HepG2 (cell line): ENCODE data around the gene SLC12A9. TPM values are rescaled to one million over a fixed set of nuclear protein-coding genes. Genes with fewer than 3 reads are reported as not detected.

ENCODE experiments used
- AHR ChIP-seq: IDR thresholded peaks from 2 replicates; pipeline ENCODE4 v1.6.1; 2018; ENCODE audit warnings: missing genetic modification reagents, missing compliant biosample characterization
- ATF1 ChIP-seq: IDR thresholded peaks from 2 replicates; pipeline ENCODE4 v1.6.1; 2016; ENCODE audit warnings: mild to moderate bottlenecking, control low read depth
- ATF4 ChIP-seq, 2 experiments: fragments of 450-650 bp in 1 of 2; sonication (generic) in 1 of 2; formaldehyde crosslinking; IDR thresholded peaks; 2 replicates each; pipeline versions ENCODE4 v1.5.0 to v1.8.0; 2020 to 2022; ENCODE audit warnings: mild to moderate bottlenecking in 1 of 2, missing genetic modification reagents in 1 of 2
- BHLHE40 ChIP-seq: IDR thresholded peaks from 2 replicates; pipeline ENCODE4 v1.6.1; 2011; ENCODE audit warnings: low read length, improper control_type of control experiment
- EHMT2 ChIP-seq: fragments of 200-600 bp; sonication (generic); IDR thresholded peaks from 2 replicates; pipeline ENCODE4 v1.7.0; 2017; ENCODE audit warnings: antibody characterized with exemption, low read depth, low read length, borderline replicate concordance
- IKZF1 ChIP-seq: fragments of 450-650 bp; IDR thresholded peaks from 2 replicates; pipeline ENCODE4 v1.7.1; 2016
- MEF2D ChIP-seq: sonication (generic); formaldehyde crosslinking; IDR thresholded peaks from 2 replicates; pipeline ENCODE4 v1.5.1; 2020; ENCODE audit warnings: mild to moderate bottlenecking, missing genetic modification reagents
- MLXIP ChIP-seq: sonication (generic); formaldehyde crosslinking; IDR thresholded peaks from 2 replicates; pipeline ENCODE4 v1.9.0; 2021; ENCODE audit warnings: missing genetic modification reagents, borderline replicate concordance
- MNT ChIP-seq: fragments of 450-650 bp; IDR thresholded peaks from 2 replicates; pipeline ENCODE4 v1.6.1; 2016
- RBAK ChIP-seq: sonication (generic); formaldehyde crosslinking; IDR thresholded peaks from 2 replicates; pipeline ENCODE4 v1.5.1; 2020; ENCODE audit warnings: mild to moderate bottlenecking, missing genetic modification reagents
- REXO4 ChIP-seq: sonication (generic); formaldehyde crosslinking; IDR thresholded peaks from 2 replicates; pipeline ENCODE4 v1.8.0; 2022; ENCODE audit warnings: missing genetic modification reagents, mild to moderate bottlenecking, borderline replicate concordance
- SIN3B ChIP-seq: fragments of 150-350 bp; IDR thresholded peaks from 2 replicates; pipeline ENCODE4 v1.6.1; 2014; ENCODE audit warnings: low read length
- YY1 ChIP-seq: IDR thresholded peaks from 2 replicates; pipeline ENCODE4 v1.6.1; 2011; ENCODE audit warnings: low read length, low read depth, moderate library complexity, mild to moderate bottlenecking; ENCODE audit not compliant: insufficient read depth, insufficient replicate concordance
- ZBTB42 ChIP-seq: sonication (generic); formaldehyde crosslinking; IDR thresholded peaks from 2 replicates; pipeline ENCODE4 v1.5.0; 2020; ENCODE audit warnings: mild to moderate bottlenecking, missing genetic modification reagents
- ZFP36 ChIP-seq: fragments of 150-350 bp; IDR thresholded peaks from 2 replicates; pipeline ENCODE4 v1.6.1; 2018; ENCODE audit warnings: borderline replicate concordance, low read length, low read depth; ENCODE audit not compliant: partially characterized antibody
- ZGPAT ChIP-seq: IDR thresholded peaks from 2 replicates; pipeline ENCODE4 v1.6.1; 2016; ENCODE audit warnings: mild to moderate bottlenecking
- ZMAT3 ChIP-seq: sonication (generic); formaldehyde crosslinking; conservative IDR thresholded peaks from 2 replicates; pipeline ENCODE4 v1.7.0; 2021; ENCODE audit warnings: missing genetic modification reagents
- ZNF207 ChIP-seq: fragments of 450-650 bp; IDR thresholded peaks from 2 replicates; pipeline ENCODE4 v1.6.1; 2016; ENCODE audit warnings: antibody characterized with exemption, borderline replicate concordance
- polyA plus RNA-seq, 8 experiments: library from polyadenylated mRNA; depleted of rRNA in 3 of 8; stranded (reverse) in 7 of 8; unstranded in 1 of 8; fragments of >200 nt; fragmentation: Illumina TruSeq in 4 of 8; extraction: Trizol in 4 of 8; gene quantifications; 2 replicates each; pipeline versions ENCODE4 v1.2.1 to v1.2.3, GENCODE V29; 2011 to 2016; ENCODE audit warnings: low read depth in 4 of 8, missing spikeins in 1 of 8, mixed read lengths in 1 of 8; ENCODE audit not compliant: insufficient read depth in 1 of 8
- total RNA-seq, 5 experiments: library from RNA; depleted of rRNA; stranded (reverse); fragments of >200 nt; fragmentation: Illumina TruSeq; extraction: Trizol; gene quantifications; 2 replicates each; pipeline ENCODE4 v1.2.3, GENCODE V29; 2016; ENCODE audit warnings: low read depth in 1 of 5
- TF ChIP-seq, protein P1 (sequence below): IDR thresholded peaks from 2 replicates; pipeline ENCODE4 v1.6.1; 2012; ENCODE audit warnings: inconsistent platforms
- TF ChIP-seq, protein P2 (sequence below): sonication (generic); formaldehyde crosslinking; IDR thresholded peaks from 2 replicates; pipeline ENCODE4 v1.8.1; 2022; ENCODE audit warnings: low read depth, mild to moderate bottlenecking, missing genetic modification reagents

Gene SLC12A9
- total and polyA plus RNA-seq, 2 of the 13 experiments (the other 11 are each of a cell fraction or from before 2014, with no cell fraction given) = 8.7 to 16.6 TPM

- TF ChIP-seq YY1 = peak; percentile 87
- peak; percentile 51 for TF ChIP-seq SIN3B
- no peak for TF ChIP-seq RBAK (CRISPR knock-in tag)
- TF ChIP-seq, protein P1, sequence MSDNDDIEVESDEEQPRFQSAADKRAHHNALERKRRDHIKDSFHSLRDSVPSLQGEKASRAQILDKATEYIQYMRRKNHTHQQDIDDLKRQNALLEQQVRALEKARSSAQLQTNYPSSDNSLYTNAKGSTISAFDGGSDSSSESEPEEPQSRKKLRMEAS = peak; percentile 91
- TF ChIP-seq AHR (CRISPR knock-in tag) = no peak
- peak; percentile 73; the same call in 1 of the 2 replicates for TF ChIP-seq ZMAT3 (CRISPR knock-in tag)
- TF ChIP-seq ZGPAT (CRISPR knock-in tag) = peak; percentile 84
- no peak for TF ChIP-seq EHMT2
- TF ChIP-seq ZBTB42 (CRISPR knock-in tag) = no peak
- TF ChIP-seq REXO4 (CRISPR knock-in tag) = no peak
- TF ChIP-seq MLXIP = no peak
- TF ChIP-seq BHLHE40 = no peak
- TF ChIP-seq ATF1 (CRISPR knock-in tag) = peak; percentile 57
- TF ChIP-seq ZNF207 = no peak
- peak; percentile 65 for TF ChIP-seq MEF2D (CRISPR knock-in tag)
- TF ChIP-seq, protein P2, sequence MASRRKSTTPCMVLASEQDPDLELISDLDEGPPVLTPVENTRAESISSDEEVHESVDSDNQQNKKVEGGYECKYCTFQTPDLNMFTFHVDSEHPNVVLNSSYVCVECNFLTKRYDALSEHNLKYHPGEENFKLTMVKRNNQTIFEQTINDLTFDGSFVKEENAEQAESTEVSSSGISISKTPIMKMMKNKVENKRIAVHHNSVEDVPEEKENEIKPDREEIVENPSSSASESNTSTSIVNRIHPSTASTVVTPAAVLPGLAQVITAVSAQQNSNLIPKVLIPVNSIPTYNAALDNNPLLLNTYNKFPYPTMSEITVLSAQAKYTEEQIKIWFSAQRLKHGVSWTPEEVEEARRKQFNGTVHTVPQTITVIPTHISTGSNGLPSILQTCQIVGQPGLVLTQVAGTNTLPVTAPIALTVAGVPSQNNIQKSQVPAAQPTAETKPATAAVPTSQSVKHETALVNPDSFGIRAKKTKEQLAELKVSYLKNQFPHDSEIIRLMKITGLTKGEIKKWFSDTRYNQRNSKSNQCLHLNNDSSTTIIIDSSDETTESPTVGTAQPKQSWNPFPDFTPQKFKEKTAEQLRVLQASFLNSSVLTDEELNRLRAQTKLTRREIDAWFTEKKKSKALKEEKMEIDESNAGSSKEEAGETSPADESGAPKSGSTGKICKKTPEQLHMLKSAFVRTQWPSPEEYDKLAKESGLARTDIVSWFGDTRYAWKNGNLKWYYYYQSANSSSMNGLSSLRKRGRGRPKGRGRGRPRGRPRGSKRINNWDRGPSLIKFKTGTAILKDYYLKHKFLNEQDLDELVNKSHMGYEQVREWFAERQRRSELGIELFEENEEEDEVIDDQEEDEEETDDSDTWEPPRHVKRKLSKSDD (CRISPR knock-in tag) = peak; percentile 82; the same call in 1 of the 2 replicates
- TF ChIP-seq ZFP36 = no peak
- TF ChIP-seq ATF4 (CRISPR knock-in tag; IDR thresholded peaks at IDR 0.05) = 0 out of 4 replicates have a peak, but pooled peaks of 1 of the 2 experiments have one; percentile 36
- no peak for TF ChIP-seq MNT
- no peak for TF ChIP-seq IKZF1
These were observed 22.3 kb downstream of the SLC12A9 start, which contains the start of gene SRRT (continued) for GRCh38 chr7:100874577-100875355.
